WERI-Rb-1 (cell line): Measurements from ENCODE around the gene MEIS3.

Experiments
- DNase-seq: peaks from one replicate; pipeline ENCODE4 v3.0.0-alpha.2; 2020
- H3K27ac ChIP-seq: fragments of 250-450 bp; sonication (Bioruptor Pico); 2 replicates; pipeline ENCODE4 v1.5.1; 2020; ENCODE audit warnings: mild to moderate bottlenecking, moderate library complexity
- H3K27me3 ChIP-seq: fragments of 250-450 bp; sonication (Bioruptor Pico); 2 replicates; pipeline ENCODE4 v1.5.1; 2021; ENCODE audit warnings: mild to moderate bottlenecking, low read depth, moderate library complexity; ENCODE audit not compliant: insufficient read depth, severe bottlenecking
- H3K36me3 ChIP-seq: fragments of 250-450 bp; sonication (Bioruptor Pico); 2 replicates; pipeline ENCODE4 v1.5.1; 2020; ENCODE audit warnings: mild to moderate bottlenecking, moderate library complexity
- H3K4me3 ChIP-seq: 2 replicates; pipeline ENCODE4 v1.5.1; 2011; ENCODE audit warnings: low read depth, mild to moderate bottlenecking, control low read depth, low read length
- H3K9me3 ChIP-seq: fragments of 250-450 bp; sonication (Bioruptor Pico); 2 replicates; pipeline ENCODE4 v1.5.1; 2021; ENCODE audit warnings: mild to moderate bottlenecking, moderate library complexity; ENCODE audit not compliant: severe bottlenecking
- TF ChIP-seq, protein P1 (sequence below): IDR thresholded peaks from 2 replicates; pipeline ENCODE4 v1.5.1; 2011; ENCODE audit warnings: low read depth, mild to moderate bottlenecking, control low read depth, inconsistent platforms, low read length

MEIS3 gene

DNA sequence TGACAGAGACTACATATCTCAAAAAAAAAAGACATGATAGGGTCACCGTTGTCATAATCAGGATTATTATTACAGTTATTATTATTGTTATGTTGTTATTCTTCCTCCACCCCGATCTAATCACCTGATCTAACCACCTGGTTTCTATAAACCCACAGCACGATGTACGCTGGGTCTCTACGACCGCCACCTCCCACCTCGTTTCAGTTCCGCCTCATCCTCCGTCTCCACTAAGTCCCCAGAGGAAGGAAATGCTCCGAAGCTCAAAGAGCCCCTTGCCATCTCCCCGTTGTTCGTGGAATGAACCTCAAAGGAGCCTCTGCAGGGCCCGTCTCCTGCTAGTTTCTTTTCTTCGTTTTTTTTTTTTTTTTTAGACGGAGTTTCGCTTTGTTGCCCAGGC lies 15.9 kb upstream of the MEIS3 start:
- TF ChIP-seq, protein P1, sequence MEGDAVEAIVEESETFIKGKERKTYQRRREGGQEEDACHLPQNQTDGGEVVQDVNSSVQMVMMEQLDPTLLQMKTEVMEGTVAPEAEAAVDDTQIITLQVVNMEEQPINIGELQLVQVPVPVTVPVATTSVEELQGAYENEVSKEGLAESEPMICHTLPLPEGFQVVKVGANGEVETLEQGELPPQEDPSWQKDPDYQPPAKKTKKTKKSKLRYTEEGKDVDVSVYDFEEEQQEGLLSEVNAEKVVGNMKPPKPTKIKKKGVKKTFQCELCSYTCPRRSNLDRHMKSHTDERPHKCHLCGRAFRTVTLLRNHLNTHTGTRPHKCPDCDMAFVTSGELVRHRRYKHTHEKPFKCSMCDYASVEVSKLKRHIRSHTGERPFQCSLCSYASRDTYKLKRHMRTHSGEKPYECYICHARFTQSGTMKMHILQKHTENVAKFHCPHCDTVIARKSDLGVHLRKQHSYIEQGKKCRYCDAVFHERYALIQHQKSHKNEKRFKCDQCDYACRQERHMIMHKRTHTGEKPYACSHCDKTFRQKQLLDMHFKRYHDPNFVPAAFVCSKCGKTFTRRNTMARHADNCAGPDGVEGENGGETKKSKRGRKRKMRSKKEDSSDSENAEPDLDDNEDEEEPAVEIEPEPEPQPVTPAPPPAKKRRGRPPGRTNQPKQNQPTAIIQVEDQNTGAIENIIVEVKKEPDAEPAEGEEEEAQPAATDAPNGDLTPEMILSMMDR = no peak
- H3K36me3 ChIP-seq = peaks cover 14% of the 10 kb centered on the region
- H3K9me3 ChIP-seq = no peaks in the 10 kb centered on the region
- DNase-seq = no peak
- H3K27ac ChIP-seq = no peak overlapping the region
- no peak overlapping the region for H3K4me3 ChIP-seq
- no peaks in the 10 kb centered on the region for H3K27me3 ChIP-seq

DNA sequence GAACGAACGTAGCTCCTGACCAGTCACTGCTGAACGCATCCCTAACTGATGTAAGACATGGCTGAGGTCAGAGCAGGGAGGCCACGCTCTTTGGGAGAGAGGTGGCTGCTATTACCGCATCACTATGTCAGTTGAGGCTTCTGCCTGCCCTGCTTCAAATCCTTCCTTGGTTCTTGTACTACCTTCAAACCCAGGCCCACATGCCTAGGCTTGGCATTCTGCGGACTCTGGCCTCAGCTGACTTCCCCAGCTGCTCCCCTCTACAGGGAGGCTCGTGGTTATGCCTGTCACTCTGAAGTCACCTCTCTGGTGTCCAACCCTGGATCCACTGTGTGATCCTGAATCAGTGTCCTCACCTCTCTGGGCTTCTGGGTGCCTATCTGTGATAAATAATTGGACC lies 14.8 kb upstream of the MEIS3 start:
- peaks cover 14% of the 10 kb centered on the region for H3K36me3 ChIP-seq
- no peak overlapping the region for H3K4me3 ChIP-seq
- no peak overlapping the region for H3K27ac ChIP-seq
- TF ChIP-seq, protein P1 = no peak
- H3K9me3 ChIP-seq = no peaks in the 10 kb centered on the region
- DNase-seq = no peak
- no peaks in the 10 kb centered on the region for H3K27me3 ChIP-seq

DNA sequence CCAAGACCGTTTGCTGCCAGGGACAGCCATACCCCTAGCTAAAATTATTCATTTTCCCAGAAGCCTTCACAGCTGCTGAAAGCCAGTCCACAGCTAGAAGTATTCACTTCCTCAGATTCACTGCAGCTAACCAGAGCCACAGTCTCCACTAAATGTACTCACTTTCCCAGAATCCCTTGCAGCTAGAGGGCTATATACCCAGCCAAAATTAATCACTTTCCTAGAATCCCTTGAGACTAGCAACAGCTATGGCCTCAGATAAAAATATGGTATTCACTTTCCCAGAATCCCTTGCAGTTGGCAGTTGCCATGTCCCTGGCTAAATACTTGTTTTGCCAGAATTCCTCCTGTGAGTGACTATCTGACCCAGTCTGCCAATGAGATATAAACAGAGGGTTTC lies 13.8 kb upstream of the MEIS3 start:
- no peaks in the 10 kb centered on the region for H3K27me3 ChIP-seq
- no peak for DNase-seq

DNA sequence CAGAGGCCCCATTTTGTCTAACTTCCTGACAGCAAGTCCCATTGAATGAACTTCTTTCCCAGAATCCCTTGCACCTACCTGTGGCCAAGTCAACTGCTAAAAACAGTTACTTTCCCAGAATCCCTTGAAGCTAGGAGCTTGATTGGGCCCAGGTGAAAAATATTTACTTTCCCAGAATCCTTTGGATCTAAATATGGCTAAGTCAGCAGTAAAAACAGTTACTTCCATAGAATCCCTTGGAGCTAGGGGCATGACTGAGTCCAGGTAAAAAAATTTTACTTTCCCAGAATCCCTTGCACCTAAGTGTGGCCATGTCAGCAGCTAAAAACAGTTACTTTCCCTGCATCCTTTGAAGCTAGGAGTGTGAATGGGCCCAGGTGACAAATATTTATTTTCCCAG lies 13.2 kb upstream of the MEIS3 start:
- TF ChIP-seq, protein P1 = no peak
- no peak overlapping the region for H3K27ac ChIP-seq
- no peaks in the 10 kb centered on the region for H3K27me3 ChIP-seq
- peaks cover 6% of the 10 kb centered on the region for H3K36me3 ChIP-seq
- H3K4me3 ChIP-seq = no peak overlapping the region
- DNase-seq = no peak
- H3K9me3 ChIP-seq = no peaks in the 10 kb centered on the region

More for the DNA sequence above, 13.8 kb upstream of the MEIS3 start:
- Histone ChIP-seq H3K4me3 (no peak overlapping the region), H3K9me3 (no peaks in the 10 kb centered on the region), H3K27ac (no peak overlapping the region), H3K36me3 (peaks cover 9% of the 10 kb centered on the region)
- TF ChIP-seq, protein P1 = no peak

DNA sequence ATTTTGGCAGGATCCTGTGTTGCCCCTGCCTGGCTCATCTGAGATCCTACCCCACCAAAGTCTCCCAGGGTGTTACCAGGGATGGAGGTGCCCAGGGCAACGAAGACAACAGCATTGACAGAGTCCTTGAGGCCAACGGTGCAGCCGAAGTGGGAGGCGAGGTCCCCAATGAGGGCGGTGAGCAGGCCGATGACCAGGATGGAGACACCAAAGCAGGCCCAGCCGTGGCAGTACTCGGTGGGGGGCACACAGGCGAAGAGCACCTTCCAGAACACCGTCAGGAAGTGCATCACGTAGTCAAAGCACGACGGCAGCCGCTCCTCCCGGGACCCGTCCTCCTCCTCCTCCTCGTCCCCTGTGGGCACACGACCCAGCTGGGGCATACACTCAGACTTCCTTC lies 12.8 kb upstream of the MEIS3 start:
- DNase-seq = no peak
- Histone ChIP-seq H3K4me3 (no peak overlapping the region), H3K9me3 (no peaks in the 10 kb centered on the region), H3K27ac (no peak overlapping the region), H3K27me3 (no peaks in the 10 kb centered on the region), H3K36me3 (peaks cover 3% of the 10 kb centered on the region; the same call in 1 of the 2 replicates)
- TF ChIP-seq, protein P1 = no peak

DNA sequence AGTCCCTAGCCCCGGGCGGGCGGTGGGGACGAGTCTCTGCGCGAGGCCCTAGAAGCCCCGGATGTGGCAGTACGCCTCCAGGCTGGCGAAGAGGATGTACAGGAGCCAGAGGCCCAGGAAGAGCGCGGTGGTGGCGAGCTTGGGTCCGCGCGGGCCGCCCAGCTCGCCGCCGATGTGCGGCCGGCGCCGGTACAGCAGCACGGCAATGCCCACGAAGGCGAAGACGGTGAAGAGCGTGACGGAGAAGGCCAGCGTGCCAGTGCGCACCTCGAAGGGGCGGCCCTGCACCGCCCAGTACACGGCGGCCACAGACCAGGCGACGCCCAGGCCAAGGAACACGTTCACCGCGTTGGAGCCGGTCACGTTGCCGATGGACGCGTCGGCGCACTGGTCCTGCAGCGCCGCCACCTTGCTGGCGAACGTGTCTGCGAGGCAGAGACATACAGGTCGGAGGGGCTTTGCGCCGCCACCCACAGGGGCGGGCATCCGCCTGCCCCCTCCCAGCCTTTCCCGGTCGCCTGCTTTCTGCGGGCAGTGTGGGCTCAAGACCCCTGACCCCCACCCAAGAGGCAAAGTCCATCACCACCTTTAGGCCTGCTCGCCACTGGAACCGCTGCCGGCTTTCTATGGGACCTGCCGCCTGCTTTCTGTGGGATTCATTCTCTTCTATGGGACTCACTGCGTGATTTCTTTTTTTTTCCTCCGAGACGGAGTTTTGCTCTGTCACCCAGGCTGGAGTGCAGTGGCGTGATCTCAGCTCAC lies 10.9 kb upstream of the MEIS3 start:
- no peak overlapping the region for H3K4me3 ChIP-seq
- no peak for DNase-seq

More for the DNA sequence above, 10.9 kb upstream of the MEIS3 start:
- Histone ChIP-seq H3K9me3 (no peaks in the 10 kb centered on the region), H3K27me3 (no peaks in the 10 kb centered on the region), H3K27ac (no peak overlapping the region), H3K36me3 (peaks cover 3% of the 10 kb centered on the region; the same call in 1 of the 2 replicates)
- TF ChIP-seq, protein P1 = no peak
